Body of pancreas (tissue), 4 donors: ENCODE data around the gene TMEM217. TPM values are rescaled to one million over a fixed set of nuclear protein-coding genes. Genes with fewer than 3 reads are reported as not detected.

Source experiments
- ATAC-seq: fragments of 150-250 bp; one replicate; pipeline ENCODE4 v1.9.1; 2016
- DNase-seq, 4 donors: peaks; one replicate each; pipeline ENCODE4 v3.0.0-alpha.2; 2019
- H3K27ac ChIP-seq, 4 donors: fragments of 200-600 bp; sonication (generic); 1 replicate in 3 of 4; 2 replicates in 1 of 4; pipeline versions ENCODE4 v1.5.1 to v1.6.1; 2016 to 2019; ENCODE audit warnings: mild to moderate bottlenecking in 1 of 4, mixed read lengths in 1 of 4, moderate library complexity in 1 of 4
- H3K27me3 ChIP-seq, 2 donors: fragments of 200-600 bp; sonication (generic); one replicate each; pipeline ENCODE4 v1.6.0; 2016; ENCODE audit warnings: mild to moderate bottlenecking in 1 of 2
- H3K36me3 ChIP-seq, 2 donors: fragments of 200-600 bp; sonication (generic); replicated peaks in 1 of 2; 2 replicates each; pipeline ENCODE4 v1.5.1; 2016; ENCODE audit warnings: low read depth in 2 of 2; ENCODE audit not compliant: insufficient read depth in 1 of 2
- H3K4me1 ChIP-seq: fragments of 200-600 bp; sonication (generic); one replicate; pipeline ENCODE4 v1.6.0; 2016
- H3K4me3 ChIP-seq, 2 donors: fragments of 200-600 bp; sonication (generic); 1 replicate in 1 of 2; 2 replicates in 1 of 2; pipeline ENCODE4 v1.5.1; 2016 to 2019
- H3K9me3 ChIP-seq, 3 donors: fragments of 200-600 bp; sonication (generic); 1 replicate in 2 of 3; 2 replicates in 1 of 3; pipeline ENCODE4 v1.5.1; 2016
- POLR2A ChIP-seq, 3 donors: fragments of 450-650 bp; IDR thresholded peaks; one replicate each; pipeline ENCODE4 v1.6.1; 2016; ENCODE audit warnings: antibody characterized with exemption in 3 of 3, mild to moderate bottlenecking in 2 of 3
- WGBS, 2 donors: methylation state at CpG; one replicate each; pipeline ENCODE4 v1.1.5; 2017; 5-methylcytosine and 5-hydroxymethylcytosine counted together
- intact Hi-C: fragments of 100-400 bp; cut with DNase I; formaldehyde crosslinking; loops from one replicate; pipeline ENCODE4 v1.15.1; 2023
- total RNA-seq, 2 donors: library from RNA; depleted of rRNA; stranded (reverse); fragments of >200 nt; gene quantifications; one replicate each; pipeline ENCODE4 v1.1.0, GENCODE V29; 2016
- TF ChIP-seq, protein P1 (sequence below), 7 experiments: fragments of 450-650 bp in 4 of 7; fragments of 200-600 bp in 3 of 7; sonication (generic) in 3 of 7; IDR thresholded peaks; one replicate each; pipeline ENCODE4 v1.5.1; 2016 to 2019; ENCODE audit warnings: antibody characterized with exemption in 7 of 7

TMEM217 gene
- total RNA-seq, 2 donors from 2014 or later, result not detected

GRCh38 chr6:37205997-37206340 is 52.0 kb downstream of the TMEM217 start:
- no peak for DNase-seq
- Histone ChIP-seq H3K27ac (no peak overlapping the region), H3K9me3 (no peaks in the 10 kb centered on the region), H3K36me3 (no peaks in the 10 kb centered on the region), H3K4me3 (no peak overlapping the region), H3K27me3 (no peaks in the 10 kb centered on the region), H3K4me1 (peaks cover 5% of the 10 kb centered on the region)
- WGBS, 2 donors, result 66 to 94% methylated on average over 4 of the region's 4 CpGs
- intact Hi-C loops, result loop anchor here (5.0 to 10.0 kb wide), 3 partner anchors 34 to 441 kb away; partner anchors contain the start of gene PIM1
- ATAC-seq, result no peak
- TF ChIP-seq, protein P1, sequence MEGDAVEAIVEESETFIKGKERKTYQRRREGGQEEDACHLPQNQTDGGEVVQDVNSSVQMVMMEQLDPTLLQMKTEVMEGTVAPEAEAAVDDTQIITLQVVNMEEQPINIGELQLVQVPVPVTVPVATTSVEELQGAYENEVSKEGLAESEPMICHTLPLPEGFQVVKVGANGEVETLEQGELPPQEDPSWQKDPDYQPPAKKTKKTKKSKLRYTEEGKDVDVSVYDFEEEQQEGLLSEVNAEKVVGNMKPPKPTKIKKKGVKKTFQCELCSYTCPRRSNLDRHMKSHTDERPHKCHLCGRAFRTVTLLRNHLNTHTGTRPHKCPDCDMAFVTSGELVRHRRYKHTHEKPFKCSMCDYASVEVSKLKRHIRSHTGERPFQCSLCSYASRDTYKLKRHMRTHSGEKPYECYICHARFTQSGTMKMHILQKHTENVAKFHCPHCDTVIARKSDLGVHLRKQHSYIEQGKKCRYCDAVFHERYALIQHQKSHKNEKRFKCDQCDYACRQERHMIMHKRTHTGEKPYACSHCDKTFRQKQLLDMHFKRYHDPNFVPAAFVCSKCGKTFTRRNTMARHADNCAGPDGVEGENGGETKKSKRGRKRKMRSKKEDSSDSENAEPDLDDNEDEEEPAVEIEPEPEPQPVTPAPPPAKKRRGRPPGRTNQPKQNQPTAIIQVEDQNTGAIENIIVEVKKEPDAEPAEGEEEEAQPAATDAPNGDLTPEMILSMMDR (IDR thresholded peaks at IDR 0.05), result no peak
- TF ChIP-seq POLR2A (IDR thresholded peaks at IDR 0.05), result no peak

- intact Hi-C loops, result loop anchor here (5.0 to 10.0 kb wide), 3 partner anchors 33 to 441 kb away; partner anchors contain the start of gene PIM1
These were observed 52.6 kb downstream of the TMEM217 start for GRCh38 chr6:37205175-37205996.

DNA sequence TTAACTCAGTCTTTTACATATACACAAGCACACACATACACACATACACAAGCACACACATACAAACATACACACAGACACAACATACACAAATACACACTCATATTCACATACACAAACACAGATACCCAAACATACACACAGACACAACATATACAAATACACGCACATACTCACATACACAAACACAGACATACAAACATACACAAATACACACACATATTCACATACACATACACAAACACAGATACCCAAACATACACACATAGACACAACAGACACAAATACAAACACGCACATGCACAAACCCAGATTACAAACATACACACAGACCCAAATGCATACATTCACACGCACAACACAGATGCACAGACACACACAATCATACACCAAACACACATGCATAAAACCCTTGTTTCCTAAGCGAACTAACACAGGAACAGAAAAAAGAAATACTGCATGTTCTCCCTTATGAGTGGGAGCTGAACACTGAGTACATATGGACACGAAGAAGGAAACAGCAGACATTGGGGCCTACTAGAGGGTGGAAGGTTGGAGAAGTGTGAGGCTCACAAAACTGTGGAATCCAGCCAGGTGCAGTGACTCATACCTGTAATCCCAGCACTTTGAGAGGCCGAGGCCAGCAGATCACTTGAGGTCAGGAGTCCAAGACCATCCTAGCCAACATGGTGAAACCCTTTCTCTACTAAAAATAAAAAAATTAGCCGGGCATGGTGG is 53.8 kb downstream of the TMEM217 start:
- 54 to 63% methylated on average over 7 of the region's 7 CpGs for WGBS, 2 donors
- H3K9me3 ChIP-seq, result no peaks in the 10 kb centered on the region
- H3K4me3 ChIP-seq, result no peak overlapping the region
- peak; percentile 53 to 87 (median 71) for DNase-seq
- peak overlapping the region in 1 of 4 donors; percentile 32 for H3K27ac ChIP-seq
- TF ChIP-seq, protein P1 (IDR thresholded peaks at IDR 0.05), result no peak
- TF ChIP-seq POLR2A (IDR thresholded peaks at IDR 0.05), result no peak
- H3K36me3 ChIP-seq, result no peaks in the 10 kb centered on the region
- peak; percentile 60 for ATAC-seq
- no peaks in the 10 kb centered on the region for H3K27me3 ChIP-seq
- H3K4me1 ChIP-seq, result peaks cover 5% of the 10 kb centered on the region
- intact Hi-C loops, result loop anchor here (10.0 kb wide), 1 partner anchor 439 kb away; no protein-coding TSS in a partner anchor

More at GRCh38 chr6:37205175-37205996, 52.6 kb downstream of the TMEM217 start:
- Histone ChIP-seq H3K27me3 (no peaks in the 10 kb centered on the region), H3K9me3 (no peaks in the 10 kb centered on the region), H3K36me3 (no peaks in the 10 kb centered on the region), H3K4me3 (no peak overlapping the region), H3K27ac (no peak overlapping the region), H3K4me1 (peaks cover 5% of the 10 kb centered on the region)
- 63 to 71% methylated on average over 13 of the region's 13 CpGs for WGBS, 2 donors
- DNase-seq, result no peak
- no peak for ATAC-seq
- TF ChIP-seq, protein P1 (IDR thresholded peaks at IDR 0.05), result no peak
- TF ChIP-seq POLR2A (IDR thresholded peaks at IDR 0.05), result no peak

DNA sequence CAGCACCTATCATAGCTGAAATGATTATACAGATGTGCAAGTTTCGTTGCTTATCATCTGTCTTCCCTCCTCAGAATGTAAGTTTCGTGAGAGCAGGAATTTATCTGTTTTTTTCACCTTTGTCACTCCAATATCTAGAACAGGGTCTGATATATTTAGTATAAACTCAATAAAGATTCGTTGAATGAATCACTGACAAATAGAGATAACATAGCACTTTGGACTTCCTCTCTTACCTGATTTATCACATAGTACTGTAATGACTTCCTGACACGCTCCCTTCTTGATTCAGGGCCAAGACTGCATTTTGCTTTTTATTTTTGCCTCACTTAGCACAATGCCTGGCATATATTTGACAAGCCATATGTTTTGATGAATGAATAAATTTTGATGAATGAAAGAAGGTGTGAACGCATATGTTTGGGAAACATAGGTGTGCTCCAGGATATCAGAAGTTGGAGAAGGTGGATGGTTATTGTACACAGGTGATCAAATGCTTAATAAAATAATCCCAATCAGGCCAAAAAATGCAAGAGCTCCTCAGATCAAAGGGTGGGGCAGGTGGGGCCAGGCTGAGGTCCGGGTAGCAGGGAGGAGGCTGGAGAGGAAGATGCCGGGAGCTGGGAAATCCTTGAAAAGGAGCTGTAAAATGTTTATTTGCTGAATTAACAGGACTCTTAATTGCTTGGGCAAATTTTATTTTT is 55.0 kb downstream of the TMEM217 start:
- no peak for TF ChIP-seq POLR2A (IDR thresholded peaks at IDR 0.05)
- TF ChIP-seq, protein P1 (IDR thresholded peaks at IDR 0.05), result no peak
- H3K27me3 ChIP-seq, result no peaks in the 10 kb centered on the region
- no peak overlapping the region for H3K4me3 ChIP-seq
- no peaks in the 10 kb centered on the region for H3K9me3 ChIP-seq
- WGBS, 2 donors, result 46% methylated on average over 7 of the region's 7 CpGs
- no peaks in the 10 kb centered on the region for H3K36me3 ChIP-seq
- intact Hi-C loops, result loop anchor here (10.0 kb wide), 1 partner anchor 438 kb away; no protein-coding TSS in a partner anchor
- DNase-seq, result no peak
- ATAC-seq, result no peak
- H3K4me1 ChIP-seq, result peaks cover 5% of the 10 kb centered on the region
- no peak overlapping the region for H3K27ac ChIP-seq
